HepG2 (cell line): Measurements from ENCODE around the gene MOB3C. TPM values are rescaled to one million over a fixed set of nuclear protein-coding genes. Genes with fewer than 3 reads are reported as not detected.

Experiments
- ATAC-seq: fragments of 200-7000 bp; cut with Tn5 transposase; 3 replicates; pipeline ENCODE4 v1.9.1; 2020; ENCODE audit warnings: mild to moderate bottlenecking, moderate library complexity
- BruUV-seq: library from RNA; stranded (reverse); fragments of 400-500 nt; replicated peaks from 2 replicates; lab custom pipeline; 2021; lab: Mats Ljungman, UMichigan
- CTCF ChIA-PET: fragments of 300-600 bp; formaldehyde crosslinking; extraction: SDS; loops from one replicate; lab custom pipeline; 2021; ENCODE audit warnings: low total read pairs, inconsistent platforms, low intra/inter-chr PET ratio; lab: Yijun Ruan, JAX
- POLR2A ChIA-PET: fragments of 350-600 bp; sonication (Branson Sonifier 250); formaldehyde crosslinking; loops from one replicate; lab custom pipeline; 2020; ENCODE audit warnings: antibody characterized with exemption, inconsistent platforms; lab: Yijun Ruan, JAX
- DNase-seq: peaks from one replicate; pipeline ENCODE4 v3.0.0-alpha.2; 2015; ENCODE audit warnings: low spot score
- FAIRE-seq: peaks from 3 replicates; lab custom pipeline; 2011; peaks lifted over from hg19 to GRCh38; lab: Jason Lieb, UNC
- H2AFZ ChIP-seq: one replicate; pipeline ENCODE4 v1.6.1; 2011; ENCODE audit warnings: low read length, inconsistent platforms
- H3K27ac ChIP-seq: fragments of 300-600 bp; 3 replicates; pipeline ENCODE4 v1.8.0; 2011; ENCODE audit warnings: mixed run types, mild to moderate bottlenecking, mixed read lengths, low read length, inconsistent platforms; ENCODE audit not compliant: insufficient read depth; ENCODE audit errors: extremely low read length
- H3K27me3 ChIP-seq, 2 experiments: fragments of 200-600 bp in 1 of 2; 2 replicates in 1 of 2; 3 replicates in 1 of 2; pipeline versions ENCODE4 v1.6.0 to v1.8.0; 2011; ENCODE audit warnings: low read length in 2 of 2, mild to moderate bottlenecking in 2 of 2, moderate library complexity in 2 of 2, inconsistent platforms in 1 of 2; ENCODE audit not compliant: insufficient read depth in 2 of 2, control insufficient read depth in 1 of 2
- H3K36me3 ChIP-seq, 2 experiments: fragments of 200-600 bp in 1 of 2; replicated peaks in 1 of 2; 2 replicates in 1 of 2; 3 replicates in 1 of 2; pipeline versions ENCODE4 v1.5.1 to v1.8.0; 2011; ENCODE audit warnings: low read length in 2 of 2, inconsistent platforms in 1 of 2; ENCODE audit not compliant: insufficient read depth in 2 of 2, control insufficient read depth in 1 of 2
- H3K4me1 ChIP-seq: 2 replicates; pipeline ENCODE4 v1.5.1; 2012; ENCODE audit warnings: low read length, inconsistent platforms; ENCODE audit not compliant: insufficient read depth
- H3K4me2 ChIP-seq: 2 replicates; pipeline ENCODE4 v1.6.0; 2011; ENCODE audit warnings: low read depth, low read length, inconsistent platforms
- H3K4me3 ChIP-seq, 3 experiments: fragments of 200-600 bp in 1 of 3; sonication (generic), shearing (Covaris generic) in 1 of 3; replicated peaks in 1 of 3; 2 replicates each; pipeline ENCODE4 v1.5.1; 2011 to 2016; ENCODE audit warnings: low read length in 3 of 3, inconsistent platforms in 2 of 3, low read depth in 2 of 3, mild to moderate bottlenecking in 2 of 3, control low read depth in 1 of 3, mixed read lengths in 1 of 3; ENCODE audit not compliant: insufficient read depth in 1 of 3
- H3K79me2 ChIP-seq: one replicate; pipeline ENCODE4 v1.6.1; 2011; ENCODE audit warnings: low read length, inconsistent platforms; ENCODE audit not compliant: insufficient read depth
- H3K9ac ChIP-seq: 2 replicates; pipeline ENCODE4 v1.6.0; 2011; ENCODE audit warnings: mild to moderate bottlenecking, low read depth, low read length, inconsistent platforms; ENCODE audit not compliant: insufficient read depth
- H3K9me3 ChIP-seq: 2 replicates; pipeline ENCODE4 v1.5.1; 2012; ENCODE audit warnings: mild to moderate bottlenecking, low read length
- H4K20me1 ChIP-seq: 2 replicates; pipeline ENCODE4 v1.6.0; 2011; ENCODE audit warnings: inconsistent platforms, mild to moderate bottlenecking, low read length, moderate library complexity; ENCODE audit not compliant: insufficient read depth
- CBFB ChIP-seq: sonication (generic); formaldehyde crosslinking; IDR thresholded peaks from 2 replicates; pipeline ENCODE4 v1.4.0; 2020; ENCODE audit warnings: missing genetic modification reagents
- JDP2 ChIP-seq: sonication (generic); formaldehyde crosslinking; IDR thresholded peaks from 2 replicates; pipeline ENCODE4 v1.8.1; 2022; ENCODE audit warnings: missing genetic modification reagents, borderline replicate concordance
- MBNL3 ChIP-seq: fragments of 250-450 bp; sonication (Bioruptor Pico); conservative IDR thresholded peaks from 2 replicates; pipeline ENCODE4 v1.8.0; 2022; ENCODE audit warnings: mild to moderate bottlenecking, inconsistent platforms
- POLR2AphosphoS5 ChIP-seq: IDR thresholded peaks from 2 replicates; pipeline ENCODE4 v1.6.1; 2012; ENCODE audit warnings: low read depth, low read length
- TGIF2 ChIP-seq: IDR thresholded peaks from 2 replicates; pipeline ENCODE4 v1.6.1; 2016; ENCODE audit warnings: control low read depth, missing compliant biosample characterization
- ZNF251 ChIP-seq: sonication (generic); formaldehyde crosslinking; IDR thresholded peaks from 2 replicates; pipeline ENCODE4 v1.9.0; 2021; ENCODE audit warnings: mild to moderate bottlenecking, missing genetic modification reagents
- ZNF3 ChIP-seq: IDR thresholded peaks from 2 replicates; pipeline ENCODE4 v1.7.0; 2017; ENCODE audit warnings: inconsistent platforms
- ZNF33B ChIP-seq: sonication (generic); formaldehyde crosslinking; IDR thresholded peaks from 2 replicates; pipeline ENCODE4 v1.5.1; 2020; ENCODE audit warnings: mild to moderate bottlenecking, missing genetic modification reagents
- ZNF550 ChIP-seq: sonication (generic); formaldehyde crosslinking; IDR thresholded peaks from 2 replicates; pipeline ENCODE4 v1.4.0; 2020; ENCODE audit warnings: mild to moderate bottlenecking, missing genetic modification reagents, borderline replicate concordance
- ZNF724P ChIP-seq: sonication (generic); formaldehyde crosslinking; IDR thresholded peaks from 2 replicates; pipeline ENCODE4 v1.8.0; 2022; ENCODE audit warnings: missing genetic modification reagents, borderline replicate concordance
- WGBS: methylation state at CpG from one replicate; pipeline ENCODE4 v1.1.6; 2017; ENCODE audit warnings: low lambda C conversion rate; 5-methylcytosine and 5-hydroxymethylcytosine counted together
- in situ Hi-C: cut with HindIII; loops from 2 replicates; pipeline ENCODE4 v1.10.0; 2017; ENCODE audit warnings: low pct_unique_long_range_greater_than_20kb; ENCODE audit not compliant: extremely low pct_ligation_motif_present
- intact Hi-C: fragments of 100-400 bp; cut with micrococcal nuclease; formaldehyde crosslinking; loops from one replicate; pipeline ENCODE4 v1.10.0; 2022; ENCODE audit not compliant: unreplicated experiment
- polyA plus RNA-seq, 8 experiments: library from polyadenylated mRNA; depleted of rRNA in 3 of 8; stranded (reverse) in 7 of 8; unstranded in 1 of 8; fragments of >200 nt; fragmentation: Illumina TruSeq in 4 of 8; extraction: Trizol in 4 of 8; gene quantifications; 2 replicates each; pipeline versions ENCODE4 v1.2.1 to v1.2.3, GENCODE V29; 2011 to 2016; ENCODE audit warnings: low read depth in 4 of 8, missing spikeins in 1 of 8, mixed read lengths in 1 of 8; ENCODE audit not compliant: insufficient read depth in 1 of 8
- total RNA-seq, 5 experiments: library from RNA; depleted of rRNA; stranded (reverse); fragments of >200 nt; fragmentation: Illumina TruSeq; extraction: Trizol; gene quantifications; 2 replicates each; pipeline ENCODE4 v1.2.3, GENCODE V29; 2016; ENCODE audit warnings: low read depth in 1 of 5
- TF ChIP-seq, protein P1 (sequence below): IDR thresholded peaks from 2 replicates; pipeline ENCODE4 v1.6.1; 2016
- TF ChIP-seq, protein P2 (sequence below): sonication (generic); formaldehyde crosslinking; IDR thresholded peaks from 2 replicates; pipeline ENCODE4 v1.4.0; 2020; ENCODE audit warnings: missing genetic modification reagents, mild to moderate bottlenecking, borderline replicate concordance
- TF ChIP-seq, protein P3 (sequence below): sonication (generic); formaldehyde crosslinking; IDR thresholded peaks from 2 replicates; pipeline ENCODE4 v1.5.0; 2020; ENCODE audit warnings: mild to moderate bottlenecking, missing genetic modification reagents
- TF ChIP-seq, protein P4 (sequence below): sonication (generic); formaldehyde crosslinking; IDR thresholded peaks from 2 replicates; pipeline ENCODE4 v1.5.0; 2020; ENCODE audit warnings: mild to moderate bottlenecking, missing genetic modification reagents
- TF ChIP-seq, protein P5 (sequence below): sonication (generic); formaldehyde crosslinking; IDR thresholded peaks from 2 replicates; pipeline ENCODE4 v1.9.0; 2022; ENCODE audit warnings: low read depth, missing genetic modification reagents

MOB3C gene
- total and polyA plus RNA-seq, 2 of the 13 experiments (the other 11 are each of a cell fraction or from before 2014, with no cell fraction given): 3.5 to 4.1 TPM

DNA sequence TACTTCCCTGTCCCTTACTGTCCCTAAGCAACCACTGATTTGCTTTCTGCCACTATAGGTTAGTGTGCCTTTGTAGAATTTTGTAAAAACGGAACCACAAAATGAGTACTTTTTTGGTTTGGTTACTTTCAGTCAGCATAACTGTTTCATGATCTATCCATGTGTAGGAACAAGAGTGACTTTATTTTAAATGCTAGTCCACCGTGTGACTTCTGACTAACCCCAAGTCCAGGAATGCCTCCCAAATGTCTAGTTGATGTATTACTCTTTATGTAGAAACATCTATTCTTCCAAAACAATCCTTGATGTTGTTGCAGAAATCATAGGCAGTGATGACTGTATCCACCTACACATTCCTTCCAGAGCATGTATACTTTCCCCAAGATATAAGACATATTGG is 30.2 kb upstream of the MOB3C start:
- DNase-seq (no peak), ATAC-seq (no peak), FAIRE-seq (no peak)
- Histone ChIP-seq H3K79me2 (no peaks in the 10 kb centered on the region), H3K4me2 (no peak overlapping the region), H2AFZ (no peak overlapping the region), H3K4me1 (peaks cover 13% of the 10 kb centered on the region), H3K27ac (no peak overlapping the region), H4K20me1 (no peaks in the 10 kb centered on the region), H3K36me3 (peaks cover 3 to 28% of the 10 kb centered on the region in 2 experiments), H3K27me3 (no peaks in the 10 kb centered on the region; a peak in 1 of 5 replicates), H3K9me3 (no peaks in the 10 kb centered on the region; the same call in 1 of the 2 replicates), H3K9ac (no peak overlapping the region), H3K4me3 (no peak overlapping the region)
- in situ Hi-C loops (no loop called here), intact Hi-C loops (no loop called here)
- TF ChIP-seq ZNF3 (CRISPR knock-in tag): no peak
- TF ChIP-seq, protein P1, sequence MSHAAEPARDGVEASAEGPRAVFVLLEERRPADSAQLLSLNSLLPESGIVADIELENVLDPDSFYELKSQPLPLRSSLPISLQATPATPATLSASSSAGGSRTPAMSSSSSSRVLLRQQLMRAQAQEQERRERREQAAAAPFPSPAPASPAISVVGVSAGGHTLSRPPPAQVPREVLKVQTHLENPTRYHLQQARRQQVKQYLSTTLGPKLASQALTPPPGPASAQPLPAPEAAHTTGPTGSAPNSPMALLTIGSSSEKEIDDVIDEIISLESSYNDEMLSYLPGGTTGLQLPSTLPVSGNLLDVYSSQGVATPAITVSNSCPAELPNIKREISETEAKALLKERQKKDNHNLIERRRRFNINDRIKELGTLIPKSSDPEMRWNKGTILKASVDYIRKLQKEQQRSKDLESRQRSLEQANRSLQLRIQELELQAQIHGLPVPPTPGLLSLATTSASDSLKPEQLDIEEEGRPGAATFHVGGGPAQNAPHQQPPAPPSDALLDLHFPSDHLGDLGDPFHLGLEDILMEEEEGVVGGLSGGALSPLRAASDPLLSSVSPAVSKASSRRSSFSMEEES (CRISPR knock-in tag): no peak
- no peak for TF ChIP-seq ZNF550 (CRISPR knock-in tag)
- TF ChIP-seq ZNF724P (CRISPR knock-in tag): no peak
- TF ChIP-seq JDP2 (CRISPR knock-in tag): no peak
- no peak for TF ChIP-seq CBFB (CRISPR knock-in tag)
- TF ChIP-seq, protein P2, sequence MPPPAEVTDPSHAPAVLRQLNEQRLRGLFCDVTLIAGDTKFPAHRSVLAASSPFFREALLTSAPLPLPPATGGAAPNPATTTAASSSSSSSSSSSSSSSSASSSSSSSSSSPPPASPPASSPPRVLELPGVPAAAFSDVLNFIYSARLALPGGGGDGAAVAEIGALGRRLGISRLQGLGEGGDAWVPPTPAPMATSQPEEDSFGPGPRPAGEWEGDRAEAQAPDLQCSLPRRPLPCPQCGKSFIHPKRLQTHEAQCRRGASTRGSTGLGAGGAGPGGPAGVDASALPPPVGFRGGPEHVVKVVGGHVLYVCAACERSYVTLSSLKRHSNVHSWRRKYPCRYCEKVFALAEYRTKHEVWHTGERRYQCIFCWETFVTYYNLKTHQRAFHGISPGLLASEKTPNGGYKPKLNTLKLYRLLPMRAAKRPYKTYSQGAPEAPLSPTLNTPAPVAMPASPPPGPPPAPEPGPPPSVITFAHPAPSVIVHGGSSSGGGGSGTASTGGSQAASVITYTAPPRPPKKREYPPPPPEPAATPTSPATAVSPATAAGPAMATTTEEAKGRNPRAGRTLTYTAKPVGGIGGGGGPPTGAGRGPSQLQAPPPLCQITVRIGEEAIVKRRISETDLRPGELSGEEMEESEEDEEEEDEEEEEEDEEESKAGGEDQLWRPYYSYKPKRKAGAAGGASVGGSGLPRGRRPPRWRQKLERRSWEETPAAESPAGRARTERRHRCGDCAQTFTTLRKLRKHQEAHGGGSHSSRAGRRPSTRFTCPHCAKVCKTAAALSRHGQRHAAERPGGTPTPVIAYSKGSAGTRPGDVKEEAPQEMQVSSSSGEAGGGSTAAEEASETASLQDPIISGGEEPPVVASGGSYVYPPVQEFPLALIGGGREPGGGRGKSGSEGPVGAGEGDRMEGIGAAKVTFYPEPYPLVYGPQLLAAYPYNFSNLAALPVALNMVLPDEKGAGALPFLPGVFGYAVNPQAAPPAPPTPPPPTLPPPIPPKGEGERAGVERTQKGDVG (CRISPR knock-in tag): no peak
- TF ChIP-seq TGIF2 (CRISPR knock-in tag): no peak
- TF ChIP-seq, protein P3, sequence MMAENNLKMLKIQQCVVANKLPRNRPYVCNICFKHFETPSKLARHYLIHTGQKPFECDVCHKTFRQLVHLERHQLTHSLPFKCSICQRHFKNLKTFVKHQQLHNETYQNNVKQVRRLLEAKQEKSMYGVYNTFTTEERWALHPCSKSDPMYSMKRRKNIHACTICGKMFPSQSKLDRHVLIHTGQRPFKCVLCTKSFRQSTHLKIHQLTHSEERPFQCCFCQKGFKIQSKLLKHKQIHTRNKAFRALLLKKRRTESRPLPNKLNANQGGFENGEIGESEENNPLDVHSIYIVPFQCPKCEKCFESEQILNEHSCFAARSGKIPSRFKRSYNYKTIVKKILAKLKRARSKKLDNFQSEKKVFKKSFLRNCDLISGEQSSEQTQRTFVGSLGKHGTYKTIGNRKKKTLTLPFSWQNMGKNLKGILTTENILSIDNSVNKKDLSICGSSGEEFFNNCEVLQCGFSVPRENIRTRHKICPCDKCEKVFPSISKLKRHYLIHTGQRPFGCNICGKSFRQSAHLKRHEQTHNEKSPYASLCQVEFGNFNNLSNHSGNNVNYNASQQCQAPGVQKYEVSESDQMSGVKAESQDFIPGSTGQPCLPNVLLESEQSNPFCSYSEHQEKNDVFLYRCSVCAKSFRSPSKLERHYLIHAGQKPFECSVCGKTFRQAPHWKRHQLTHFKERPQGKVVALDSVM: no peak
- no peak for TF ChIP-seq ZNF33B (CRISPR knock-in tag)
- no peak for TF ChIP-seq ZNF251 (CRISPR knock-in tag)
- TF ChIP-seq MBNL3 (CRISPR knock-in tag): no peak
- TF ChIP-seq, protein P4, sequence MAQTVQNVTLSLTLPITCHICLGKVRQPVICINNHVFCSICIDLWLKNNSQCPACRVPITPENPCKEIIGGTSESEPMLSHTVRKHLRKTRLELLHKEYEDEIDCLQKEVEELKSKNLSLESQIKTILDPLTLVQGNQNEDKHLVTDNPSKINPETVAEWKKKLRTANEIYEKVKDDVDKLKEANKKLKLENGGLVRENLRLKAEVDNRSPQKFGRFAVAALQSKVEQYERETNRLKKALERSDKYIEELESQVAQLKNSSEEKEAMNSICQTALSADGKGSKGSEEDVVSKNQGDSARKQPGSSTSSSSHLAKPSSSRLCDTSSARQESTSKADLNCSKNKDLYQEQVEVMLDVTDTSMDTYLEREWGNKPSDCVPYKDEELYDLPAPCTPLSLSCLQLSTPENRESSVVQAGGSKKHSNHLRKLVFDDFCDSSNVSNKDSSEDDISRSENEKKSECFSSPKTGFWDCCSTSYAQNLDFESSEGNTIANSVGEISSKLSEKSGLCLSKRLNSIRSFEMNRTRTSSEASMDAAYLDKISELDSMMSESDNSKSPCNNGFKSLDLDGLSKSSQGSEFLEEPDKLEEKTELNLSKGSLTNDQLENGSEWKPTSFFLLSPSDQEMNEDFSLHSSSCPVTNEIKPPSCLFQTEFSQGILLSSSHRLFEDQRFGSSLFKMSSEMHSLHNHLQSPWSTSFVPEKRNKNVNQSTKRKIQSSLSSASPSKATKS (CRISPR knock-in tag): no peak
- TF ChIP-seq, protein P5, sequence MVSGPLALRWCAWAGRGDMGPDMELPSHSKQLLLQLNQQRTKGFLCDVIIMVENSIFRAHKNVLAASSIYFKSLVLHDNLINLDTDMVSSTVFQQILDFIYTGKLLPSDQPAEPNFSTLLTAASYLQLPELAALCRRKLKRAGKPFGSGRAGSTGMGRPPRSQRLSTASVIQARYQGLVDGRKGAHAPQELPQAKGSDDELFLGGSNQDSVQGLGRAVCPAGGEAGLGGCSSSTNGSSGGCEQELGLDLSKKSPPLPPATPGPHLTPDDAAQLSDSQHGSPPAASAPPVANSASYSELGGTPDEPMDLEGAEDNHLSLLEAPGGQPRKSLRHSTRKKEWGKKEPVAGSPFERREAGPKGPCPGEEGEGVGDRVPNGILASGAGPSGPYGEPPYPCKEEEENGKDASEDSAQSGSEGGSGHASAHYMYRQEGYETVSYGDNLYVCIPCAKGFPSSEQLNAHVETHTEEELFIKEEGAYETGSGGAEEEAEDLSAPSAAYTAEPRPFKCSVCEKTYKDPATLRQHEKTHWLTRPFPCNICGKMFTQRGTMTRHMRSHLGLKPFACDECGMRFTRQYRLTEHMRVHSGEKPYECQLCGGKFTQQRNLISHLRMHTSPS: no peak
- TF ChIP-seq POLR2AphosphoS5: no peak
- 100% methylated on average over 2 of the region's 2 CpGs for WGBS
- BruUV-seq: no TSS peak
- CTCF ChIA-PET: no interaction called here
- POLR2A ChIA-PET: no interaction called here
